KBM-7 (cell line): ENCODE measurements around the gene CDHR2.
A peak's percentile ranks its signal among the peaks of the same experiment; 100 is the strongest.
"Not testable (repeated sequence)": the region's sequence is repeated elsewhere in the genome, so short reads cannot be mapped to it uniquely, and the experiment has no call there.

Experiments used
- DNase-seq: peaks from one replicate; pipeline ENCODE4 v3.0.0-alpha.2; 2015
- in situ Hi-C: fragments of 300-500 bp; cut with MboI; formaldehyde crosslinking; loops from 2 replicates; pipeline ENCODE4 v1.14.3; 2020; ENCODE audit warnings: low sequenced_read_pairs, low pct_unique_long_range_greater_than_20kb, mixed read lengths

Gene CDHR2

GRCh38 chr5:176538989-176539384 lies 10.2 kb upstream of the CDHR2 start:
- DNase-seq = no peak
- in situ Hi-C loops = no loop called here

- in situ Hi-C loops = no loop called here
- no peak for DNase-seq
These were observed 8.7 kb upstream of the CDHR2 start for GRCh38 chr5:176540476-176540899.

GRCh38 chr5:176540956-176541337 lies 8.2 kb upstream of the CDHR2 start:
- DNase-seq = no peak
- in situ Hi-C loops = no loop called here

GRCh38 chr5:176541338-176542134 lies 7.6 kb upstream of the CDHR2 start:
- DNase-seq = peak; percentile 88
- in situ Hi-C loops = no loop called here

- peak; percentile 71 for DNase-seq
- in situ Hi-C loops = no loop called here
These were observed 7.0 kb upstream of the CDHR2 start for GRCh38 chr5:176542135-176542595.

- no peak for DNase-seq
- in situ Hi-C loops = no loop called here
These were observed 6.3 kb upstream of the CDHR2 start for GRCh38 chr5:176542596-176543427.

- in situ Hi-C loops = no loop called here
These were observed 5.5 kb upstream of the CDHR2 start for GRCh38 chr5:176543428-176544182.

GRCh38 chr5:176545388-176545736 lies 3.8 kb upstream of the CDHR2 start:
- no peak for DNase-seq
- in situ Hi-C loops = no loop called here

More at GRCh38 chr5:176543428-176544182, 5.5 kb upstream of the CDHR2 start:
- DNase-seq = peak; percentile 80

GRCh38 chr5:176545737-176546509 lies 3.2 kb upstream of the CDHR2 start:
- DNase-seq = no peak
- in situ Hi-C loops = no loop called here

- DNase-seq = no peak
- in situ Hi-C loops = no loop called here
These were observed 1.3 kb upstream of the CDHR2 start for GRCh38 chr5:176547802-176548201.

GRCh38 chr5:176549871-176550270 lies 729 bp downstream of the CDHR2 start:
- no peak for DNase-seq
- in situ Hi-C loops = no loop called here

GRCh38 chr5:176550275-176550831 lies 1.2 kb downstream of the CDHR2 start:
- no peak for DNase-seq
- in situ Hi-C loops = no loop called here

- not testable (repeated sequence) for DNase-seq
These were observed 1.8 kb downstream of the CDHR2 start for GRCh38 chr5:176550937-176551336.

GRCh38 chr5:176552332-176552869 lies 3.3 kb downstream of the CDHR2 start:
- DNase-seq = no peak
- in situ Hi-C loops = no loop called here

More at GRCh38 chr5:176550937-176551336, 1.8 kb downstream of the CDHR2 start:
- in situ Hi-C loops = not testable (repeated sequence)

- DNase-seq = no peak
- in situ Hi-C loops = no loop called here
These were observed 4.3 kb downstream of the CDHR2 start for GRCh38 chr5:176553260-176554085.

GRCh38 chr5:176557846-176558245 lies 8.7 kb downstream of the CDHR2 start:
- DNase-seq = no peak
- in situ Hi-C loops = no loop called here

- no peak for DNase-seq
- in situ Hi-C loops = no loop called here
These were observed 10.5 kb downstream of the CDHR2 start for GRCh38 chr5:176559683-176560082.
